ENCODE results near the gene COL18A1.
"Not testable (repeated sequence)": the region's sequence is repeated elsewhere in the genome, so short reads cannot be mapped to it uniquely, and the experiment has no call there.

Gene COL18A1

GRCh38 chr21:45441431-45442255, 36.7 kb downstream of the COL18A1 start:
- no peak for DNase-seq (ENCODE audit: low read depth)

GRCh38 chr21:45442276-45442675, 37.3 kb downstream of the COL18A1 start:
- DNase-seq (ENCODE audit: low read depth), result no peak

GRCh38 chr21:45442686-45443594, 38.0 kb downstream of the COL18A1 start:
- not testable (repeated sequence) for DNase-seq (ENCODE audit: low read depth)

- DNase-seq (ENCODE audit: low read depth), result no peak
These were observed 38.7 kb downstream of the COL18A1 start for GRCh38 chr21:45443595-45444181.

GRCh38 chr21:45444385-45444784, 39.4 kb downstream of the COL18A1 start:
- DNase-seq (ENCODE audit: low read depth), result no peak

- no peak for DNase-seq (ENCODE audit: low read depth)
These were observed 40.4 kb downstream of the COL18A1 start for GRCh38 chr21:45445369-45445768.

- DNase-seq (ENCODE audit: low read depth), result no peak
These were observed 42.9 kb downstream of the COL18A1 start for GRCh38 chr21:45447821-45448220.

GRCh38 chr21:45448283-45448809, 43.4 kb downstream of the COL18A1 start:
- no peak for DNase-seq (ENCODE audit: low read depth)

GRCh38 chr21:45448810-45449657, 44.1 kb downstream of the COL18A1 start:
- no peak for DNase-seq (ENCODE audit: low read depth)

GRCh38 chr21:45449658-45450422, 44.9 kb downstream of the COL18A1 start:
- no peak for DNase-seq (ENCODE audit: low read depth)

GRCh38 chr21:45450423-45451090, 45.6 kb downstream of the COL18A1 start:
- no peak for DNase-seq (ENCODE audit: low read depth)

- no peak for DNase-seq (ENCODE audit: low read depth)
These were observed 46.3 kb downstream of the COL18A1 start for GRCh38 chr21:45451091-45451740.

- DNase-seq (ENCODE audit: low read depth), result no peak
These were observed 46.8 kb downstream of the COL18A1 start for GRCh38 chr21:45451771-45452182.

- no peak for DNase-seq (ENCODE audit: low read depth)
These were observed 47.8 kb downstream of the COL18A1 start for GRCh38 chr21:45452696-45453307.

GRCh38 chr21:45453308-45453950, 48.5 kb downstream of the COL18A1 start:
- DNase-seq (ENCODE audit: low read depth), result no peak

- DNase-seq (ENCODE audit: low read depth), result no peak
These were observed 49.3 kb downstream of the COL18A1 start for GRCh38 chr21:45454060-45454925.

- DNase-seq (ENCODE audit: low read depth), result peak; percentile 9
These were observed 50.1 kb downstream of the COL18A1 start for GRCh38 chr21:45454926-45455673.
